Keratinocyte (primary cell): ENCODE results near the gene KCNIP2. TPM values are rescaled to one million over a fixed set of nuclear protein-coding genes. Genes with fewer than 3 reads are reported as not detected.

ENCODE experiments used
- DNase-seq: peaks from one replicate; pipeline ENCODE4 v3.0.0-alpha.2; 2011; ENCODE audit warnings: low read depth, missing footprints, low spot score
- FAIRE-seq: peaks from 2 replicates; lab custom pipeline; 2011; peaks lifted over from hg19 to GRCh38; lab: Jason Lieb, UNC
- H2AFZ ChIP-seq: 2 replicates; pipeline ENCODE4 v1.6.0; 2012; ENCODE audit warnings: low read length, control low read depth, inconsistent platforms; ENCODE audit not compliant: control insufficient read depth
- H3K27ac ChIP-seq: 2 replicates; pipeline ENCODE4 v1.5.1; 2011; ENCODE audit warnings: low read length; ENCODE audit not compliant: control insufficient read depth, insufficient read depth
- H3K27me3 ChIP-seq: 3 replicates; pipeline ENCODE4 v1.6.0; 2011; ENCODE audit warnings: low read length; ENCODE audit not compliant: control insufficient read depth, insufficient read depth; ENCODE audit errors: extremely low read depth
- H3K36me3 ChIP-seq, 2 experiments: 2 replicates in 1 of 2; 3 replicates in 1 of 2; pipeline ENCODE4 v1.5.1; 2011; ENCODE audit warnings: low read length in 2 of 2, mild to moderate bottlenecking in 1 of 2; ENCODE audit not compliant: control insufficient read depth in 2 of 2, insufficient read depth in 2 of 2; ENCODE audit errors: extremely low read depth in 1 of 2
- H3K4me1 ChIP-seq: 3 replicates; pipeline ENCODE4 v1.5.1; 2011; ENCODE audit warnings: low read length; ENCODE audit not compliant: control insufficient read depth, insufficient read depth; ENCODE audit errors: extremely low read depth
- H3K4me2 ChIP-seq: 3 replicates; pipeline ENCODE4 v1.6.0; 2011; ENCODE audit warnings: low read depth, low read length; ENCODE audit not compliant: control insufficient read depth, insufficient read depth; ENCODE audit errors: extremely low read depth
- H3K4me3 ChIP-seq, 3 experiments: fragments of 200-600 bp in 1 of 3; sonication (generic) in 1 of 3; 2 replicates in 2 of 3; 3 replicates in 1 of 3; pipeline ENCODE4 v1.5.1; 2011 to 2016; ENCODE audit warnings: low read length in 3 of 3, mild to moderate bottlenecking in 3 of 3, control low read depth in 2 of 3, inconsistent platforms in 1 of 3, low read depth in 1 of 3, mixed read lengths in 1 of 3, mixed run types in 1 of 3, moderate library complexity in 1 of 3; ENCODE audit not compliant: control insufficient read depth in 2 of 3, insufficient read depth in 2 of 3; ENCODE audit errors: extremely low read depth in 1 of 3
- H3K79me2 ChIP-seq: 2 replicates; pipeline ENCODE4 v1.6.0; 2012; ENCODE audit warnings: low read length; ENCODE audit not compliant: control insufficient read depth, insufficient read depth
- H3K9ac ChIP-seq: 3 replicates; pipeline ENCODE4 v1.6.0; 2011; ENCODE audit warnings: low read length; ENCODE audit not compliant: control insufficient read depth, insufficient read depth; ENCODE audit errors: extremely low read depth
- H3K9me1 ChIP-seq: 3 replicates; pipeline ENCODE4 v1.6.0; 2011; ENCODE audit warnings: low read length; ENCODE audit not compliant: control insufficient read depth, insufficient read depth; ENCODE audit errors: extremely low read depth
- H3K9me3 ChIP-seq: 2 replicates; pipeline ENCODE4 v1.5.1; 2012; ENCODE audit warnings: low read depth, low read length; ENCODE audit not compliant: control insufficient read depth
- H4K20me1 ChIP-seq: 3 replicates; pipeline ENCODE4 v1.6.0; 2011; ENCODE audit warnings: low read length; ENCODE audit not compliant: control insufficient read depth, insufficient read depth; ENCODE audit errors: extremely low read depth
- EZH2 ChIP-seq: IDR thresholded peaks from one replicate; pipeline ENCODE4 v1.6.1; 2012; ENCODE audit warnings: inconsistent platforms, mild to moderate bottlenecking, low read length, moderate library complexity
- dilution Hi-C: fragments of 300-500 bp; cut with MboI; formaldehyde crosslinking; loops from one replicate; pipeline ENCODE4 v1.7.0; 2020; ENCODE audit warnings: low sequenced_read_pairs; ENCODE audit not compliant: extremely low pct_ligation_motif_present
- polyA plus RNA-seq, 5 experiments: library from polyadenylated mRNA; depleted of rRNA in 3 of 5; stranded (reverse) in 3 of 5; stranded (forward) in 1 of 5; unstranded in 1 of 5; fragments of >200 nt; gene quantifications; 1 replicate in 1 of 5; 2 replicates in 3 of 5; 3 replicates in 1 of 5; pipeline versions ENCODE4 v1.2.1 to v1.2.3, GENCODE V29; 2011 to 2012; ENCODE audit warnings: missing spikeins in 2 of 5, low read depth in 1 of 5, low replicate concordance in 1 of 5
- TF ChIP-seq, protein P1 (sequence below), 3 experiments: IDR thresholded peaks in 1 of 3; conservative IDR thresholded peaks in 1 of 3; optimal IDR thresholded peaks in 1 of 3; 2 replicates in 2 of 3; 3 replicates in 1 of 3; pipeline versions ENCODE3 to v1.5.1; 2011; ENCODE audit warnings: low read length in 3 of 3, mild to moderate bottlenecking in 3 of 3, moderate library complexity in 2 of 3, control low read depth in 1 of 3, inconsistent platforms in 1 of 3; ENCODE audit not compliant: insufficient read depth in 2 of 3; ENCODE audit errors: extremely low read depth in 1 of 3

Gene KCNIP2
- polyA plus RNA-seq, 1 donor (not counting 4 experiments of a cell fraction or from before 2014, with no cell fraction given), result 0.41 TPM

DNA sequence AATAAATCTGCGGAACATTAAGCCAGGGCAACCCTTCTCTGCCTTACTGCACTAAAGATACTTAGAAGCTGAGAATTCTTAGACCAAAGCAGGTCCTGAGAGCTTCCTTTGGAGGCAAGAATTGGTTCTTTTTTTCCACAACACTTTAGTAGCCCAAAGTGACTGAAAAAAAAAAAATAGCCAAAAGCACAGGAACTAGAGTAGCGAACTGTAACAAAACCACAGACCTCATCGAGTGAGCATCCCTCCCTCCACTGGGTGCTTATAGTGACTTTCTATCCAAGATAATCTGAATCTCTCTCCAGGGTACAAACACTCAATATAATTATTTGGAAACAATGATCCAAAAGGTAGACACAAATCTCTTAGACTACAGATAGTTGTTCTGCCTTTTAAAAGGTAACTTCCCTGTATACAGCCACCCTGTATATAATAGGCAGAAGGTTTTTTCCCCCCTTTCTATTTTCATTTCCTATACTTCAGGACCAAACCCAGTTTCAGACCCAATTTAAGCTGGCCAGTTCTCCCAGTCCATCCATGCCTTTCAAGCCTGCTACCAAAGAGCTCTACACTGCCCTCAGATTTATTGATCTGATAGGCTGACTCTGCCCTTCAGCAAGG, 31.6 kb upstream of the KCNIP2 start:
- Histone ChIP-seq H3K4me1 (no peaks in the 10 kb centered on the region), H3K9me1 (no peaks in the 10 kb centered on the region), H4K20me1 (peaks cover 2% of the 10 kb centered on the region), H3K27ac (no peak overlapping the region), H3K9me3 (no peaks in the 10 kb centered on the region), H3K4me2 (no peak overlapping the region), H3K27me3 (no peaks in the 10 kb centered on the region), H3K36me3 (peaks cover 0 to 3% of the 10 kb centered on the region in 2 experiments), H2AFZ (no peak overlapping the region), H3K4me3 (no peak overlapping the region), H3K9ac (no peak overlapping the region), H3K79me2 (no peaks in the 10 kb centered on the region)
- DNase-seq, result no peak
- dilution Hi-C loops, result loop anchor here (25.0 kb wide), 1 partner anchor 112 kb away; no protein-coding TSS in a partner anchor
- no peak for FAIRE-seq
- no peak for TF ChIP-seq EZH2
- TF ChIP-seq, protein P1, sequence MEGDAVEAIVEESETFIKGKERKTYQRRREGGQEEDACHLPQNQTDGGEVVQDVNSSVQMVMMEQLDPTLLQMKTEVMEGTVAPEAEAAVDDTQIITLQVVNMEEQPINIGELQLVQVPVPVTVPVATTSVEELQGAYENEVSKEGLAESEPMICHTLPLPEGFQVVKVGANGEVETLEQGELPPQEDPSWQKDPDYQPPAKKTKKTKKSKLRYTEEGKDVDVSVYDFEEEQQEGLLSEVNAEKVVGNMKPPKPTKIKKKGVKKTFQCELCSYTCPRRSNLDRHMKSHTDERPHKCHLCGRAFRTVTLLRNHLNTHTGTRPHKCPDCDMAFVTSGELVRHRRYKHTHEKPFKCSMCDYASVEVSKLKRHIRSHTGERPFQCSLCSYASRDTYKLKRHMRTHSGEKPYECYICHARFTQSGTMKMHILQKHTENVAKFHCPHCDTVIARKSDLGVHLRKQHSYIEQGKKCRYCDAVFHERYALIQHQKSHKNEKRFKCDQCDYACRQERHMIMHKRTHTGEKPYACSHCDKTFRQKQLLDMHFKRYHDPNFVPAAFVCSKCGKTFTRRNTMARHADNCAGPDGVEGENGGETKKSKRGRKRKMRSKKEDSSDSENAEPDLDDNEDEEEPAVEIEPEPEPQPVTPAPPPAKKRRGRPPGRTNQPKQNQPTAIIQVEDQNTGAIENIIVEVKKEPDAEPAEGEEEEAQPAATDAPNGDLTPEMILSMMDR (optimal IDR thresholded peaks at IDR 0.05 in 1 of 3, IDR thresholded peaks at IDR 0.05 in 1 of 3, conservative IDR thresholded peaks at IDR 0.05 in 1 of 3; ENCODE audit: extremely low read depth in 1 of 3, insufficient read depth in 2 of 3, low read length in 3 of 3), result no peak

DNA sequence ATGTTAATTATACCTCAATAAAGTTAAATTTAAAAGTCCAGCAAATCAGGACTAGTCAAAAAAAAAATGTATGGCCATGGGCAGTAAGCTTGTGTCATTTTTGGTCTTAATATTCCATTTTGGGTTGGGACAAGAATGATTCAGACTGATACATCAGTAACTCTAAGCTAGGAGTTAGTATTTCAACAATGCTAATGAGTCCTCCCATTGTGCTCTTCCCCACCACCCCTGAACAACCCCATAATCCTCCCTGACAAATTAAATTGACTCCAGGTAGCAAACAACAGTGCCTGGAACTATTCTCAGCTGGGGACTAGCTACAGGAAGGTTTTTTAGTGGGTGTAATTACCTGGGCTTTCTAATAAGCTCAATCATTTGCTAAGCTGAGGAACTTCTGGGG, 30.7 kb upstream of the KCNIP2 start:
- H3K27ac ChIP-seq, result no peak overlapping the region
- no peaks in the 10 kb centered on the region for H3K27me3 ChIP-seq
- peaks cover 0 to 3% of the 10 kb centered on the region in 2 experiments for H3K36me3 ChIP-seq
- H3K4me3 ChIP-seq, result no peak overlapping the region
- H4K20me1 ChIP-seq, result no peaks in the 10 kb centered on the region
- no peak overlapping the region for H3K4me2 ChIP-seq
- no peak overlapping the region for H3K9ac ChIP-seq
- no peak overlapping the region for H2AFZ ChIP-seq
- dilution Hi-C loops, result no loop called here
- FAIRE-seq (no peak), DNase-seq (no peak)
- no peaks in the 10 kb centered on the region for H3K9me3 ChIP-seq
- H3K79me2 ChIP-seq, result no peaks in the 10 kb centered on the region
- TF ChIP-seq EZH2, result no peak
- TF ChIP-seq, protein P1 (optimal IDR thresholded peaks at IDR 0.05 in 1 of 3, IDR thresholded peaks at IDR 0.05 in 1 of 3, conservative IDR thresholded peaks at IDR 0.05 in 1 of 3; ENCODE audit: extremely low read depth in 1 of 3, insufficient read depth in 2 of 3, low read length in 3 of 3), result no peak
- H3K9me1 ChIP-seq, result no peaks in the 10 kb centered on the region
- no peaks in the 10 kb centered on the region for H3K4me1 ChIP-seq
